Natural killer cell (primary cell): ENCODE data around the gene C16orf46. TPM values are rescaled to one million over a fixed set of nuclear protein-coding genes. Genes with fewer than 3 reads are reported as not detected.

ENCODE experiments used
- ATAC-seq, 3 donors: fragments of 150-1000 bp in 2 of 3; fragments of 200-7000 bp in 1 of 3; cut with Tn5 transposase; 1 replicate in 1 of 3; 2 replicates in 2 of 3; pipeline ENCODE4 v1.10.0; 2021; ENCODE audit warnings: mild to moderate bottlenecking in 2 of 3, moderate library complexity in 2 of 3
- DNase-seq, 2 donors: peaks; one replicate each; pipeline versions ENCODE4 v3.0.0 to v3.0.0-alpha.2; 2013 to 2021; ENCODE audit warnings: mixed read lengths in 1 of 2
- H3K27ac ChIP-seq: one replicate; pipeline ENCODE4 v1.5.1; 2013; ENCODE audit warnings: mild to moderate bottlenecking, low read length
- H3K27me3 ChIP-seq: one replicate; pipeline ENCODE4 v1.6.1; 2013; ENCODE audit warnings: low read length; ENCODE audit not compliant: control insufficient read depth, insufficient read depth
- H3K36me3 ChIP-seq: one replicate; pipeline ENCODE4 v1.6.1; 2013; ENCODE audit warnings: low read length; ENCODE audit not compliant: control insufficient read depth, insufficient read depth
- H3K4me1 ChIP-seq: one replicate; pipeline ENCODE4 v1.6.1; 2013; ENCODE audit warnings: low read length; ENCODE audit not compliant: control insufficient read depth, insufficient read depth
- H3K4me3 ChIP-seq: one replicate; pipeline ENCODE4 v1.5.1; 2013; ENCODE audit warnings: low read length
- H3K9me3 ChIP-seq: one replicate; pipeline ENCODE4 v1.6.1; 2013; ENCODE audit warnings: low read length; ENCODE audit not compliant: control insufficient read depth, insufficient read depth
- H3K27ac Mint-ChIP-seq, 2 donors: one replicate each; pipeline ENCODE4 v1.8.0; 2022; ENCODE audit warnings: mild to moderate bottlenecking in 2 of 2, mixed read lengths in 2 of 2, moderate library complexity in 1 of 2
- H3K27me3 Mint-ChIP-seq, 2 donors: one replicate each; pipeline ENCODE4 v1.8.0; 2022; ENCODE audit warnings: low read depth in 2 of 2, mixed read lengths in 2 of 2
- H3K36me3 Mint-ChIP-seq: one replicate; pipeline ENCODE4 v1.8.0; 2022; ENCODE audit warnings: mixed read lengths
- H3K4me1 Mint-ChIP-seq, 2 donors: one replicate each; pipeline ENCODE4 v1.8.0; 2022; ENCODE audit warnings: mixed read lengths in 2 of 2
- H3K4me3 Mint-ChIP-seq: one replicate; pipeline ENCODE4 v1.8.0; 2022; ENCODE audit warnings: mild to moderate bottlenecking, moderate library complexity, mixed read lengths
- H3K9me3 Mint-ChIP-seq, 2 donors: one replicate each; pipeline ENCODE4 v1.8.0; 2022; ENCODE audit warnings: mixed read lengths in 2 of 2
- WGBS: methylation state at CpG from one replicate; pipeline ENCODE4 v1.1.7; 2013; ENCODE audit warnings: missing lambda C conversion rate; ENCODE audit not compliant: insufficient coverage; 5-methylcytosine and 5-hydroxymethylcytosine counted together
- intact Hi-C: fragments of 100-400 bp; cut with micrococcal nuclease; formaldehyde crosslinking; loops from one replicate; pipeline ENCODE4 v1.14.2; 2022
- total RNA-seq, 4 donors: library from RNA; stranded (reverse); fragments of 120-200 nt in 1 of 4; gene quantifications; one replicate each; pipeline versions ENCODE4 v1.2.3 to v1.2.4, GENCODE V29; 2013 to 2022
- TF ChIP-seq, protein P1 (sequence below): fragments of 200-600 bp; IDR thresholded peaks from one replicate; pipeline ENCODE4 v1.8.0; 2022; ENCODE audit warnings: antibody characterized with exemption

C16orf46 gene, protein sequence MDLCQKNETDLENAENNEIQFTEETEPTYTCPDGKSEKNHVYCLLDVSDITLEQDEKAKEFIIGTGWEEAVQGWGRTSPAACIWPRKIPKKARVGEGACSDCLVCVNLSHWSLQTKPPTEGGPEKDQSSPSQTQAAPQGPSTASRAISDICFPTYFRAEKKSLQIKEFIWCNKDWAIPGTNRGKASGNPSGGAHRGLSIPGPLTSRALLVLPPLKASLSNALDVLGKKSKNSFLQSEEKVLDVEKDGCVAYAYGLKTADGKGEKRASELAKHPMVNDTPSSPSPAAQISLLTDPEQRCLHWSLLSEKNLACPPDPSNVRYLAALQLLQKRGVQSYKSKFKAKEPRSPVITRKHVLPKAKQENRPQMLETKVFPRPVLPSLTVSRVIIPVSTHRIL
- not detected for total RNA-seq
- total RNA-seq (2013), result 0.34 TPM

DNA sequence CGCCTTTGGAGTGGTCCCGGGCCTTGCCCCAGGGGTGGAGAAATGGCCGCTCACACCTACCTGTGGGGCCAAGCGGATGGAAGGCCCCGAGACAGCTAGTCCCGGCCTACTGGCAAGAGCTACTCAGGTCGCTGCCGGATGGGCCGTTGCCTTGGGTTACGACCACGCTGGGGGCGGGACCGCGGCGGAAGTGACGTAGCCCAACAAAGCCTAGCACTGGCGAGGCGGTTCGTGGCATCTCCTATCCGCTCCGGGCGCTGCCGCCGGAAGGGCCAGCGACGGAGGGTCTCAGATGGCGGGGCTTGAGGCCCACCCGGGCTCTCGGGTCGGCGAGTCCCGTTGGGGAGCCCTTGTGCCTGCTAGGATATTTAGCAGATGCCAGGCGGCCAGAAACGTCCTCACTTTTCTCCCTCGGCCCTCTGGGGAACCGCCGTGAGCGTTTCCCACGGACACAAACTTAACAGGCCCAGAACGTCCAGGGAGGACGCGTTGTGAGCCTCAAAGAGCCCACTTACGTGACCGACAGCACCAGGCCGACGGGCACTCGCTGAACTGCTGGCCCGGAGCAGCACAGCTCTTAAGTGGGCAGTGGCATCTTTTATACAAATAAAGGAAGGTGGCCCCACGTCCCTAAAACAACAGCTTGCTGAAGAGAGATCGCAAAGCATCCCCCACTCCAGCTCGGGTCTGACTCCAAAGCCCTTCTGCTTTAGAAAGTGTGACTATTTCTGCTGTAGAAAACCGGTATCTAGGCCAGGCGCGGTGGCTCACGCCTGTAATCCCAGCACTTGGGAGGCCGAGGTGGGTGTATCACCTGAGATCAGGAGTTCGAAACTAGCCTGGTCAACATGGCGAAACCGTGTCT lies at the start of gene C16orf46:
C16orf46 (minus strand) TSS at position 163 of the 865 bp plus-strand sequence. CDS start 13,283 bp downstream, outside the sequence.
- intact Hi-C loops, result no loop called here
- no peaks in the 10 kb centered on the region for H3K4me1 Mint-ChIP-seq
- H3K9me3 Mint-ChIP-seq, result no peaks in the 10 kb centered on the region
- 11% methylated on average over 59 of the region's 59 CpGs for WGBS
- no peaks in the 10 kb centered on the region for H3K27me3 ChIP-seq
- peak within 1 kb of the TSS; percentile 99 for H3K27ac ChIP-seq
- peak; percentile 96 to 99 for DNase-seq
- H3K36me3 Mint-ChIP-seq, result no peaks in the 10 kb centered on the region
- H3K4me3 ChIP-seq, result peak within 1 kb of the TSS; percentile 65
- H3K27ac Mint-ChIP-seq, result no peak within 1 kb of the TSS
- H3K9me3 ChIP-seq, result no peaks in the 10 kb centered on the region
- H3K4me3 Mint-ChIP-seq, result peak within 1 kb of the TSS; percentile 6
- H3K4me1 ChIP-seq, result peaks cover 13% of the 10 kb centered on the region
- no peaks in the 10 kb centered on the region for H3K36me3 ChIP-seq
- peaks cover 5 to 18% of the 10 kb centered on the region in 2 donors for H3K27me3 Mint-ChIP-seq
- peak; percentile 75 to 89 (median 79) for ATAC-seq
- TF ChIP-seq, protein P1, sequence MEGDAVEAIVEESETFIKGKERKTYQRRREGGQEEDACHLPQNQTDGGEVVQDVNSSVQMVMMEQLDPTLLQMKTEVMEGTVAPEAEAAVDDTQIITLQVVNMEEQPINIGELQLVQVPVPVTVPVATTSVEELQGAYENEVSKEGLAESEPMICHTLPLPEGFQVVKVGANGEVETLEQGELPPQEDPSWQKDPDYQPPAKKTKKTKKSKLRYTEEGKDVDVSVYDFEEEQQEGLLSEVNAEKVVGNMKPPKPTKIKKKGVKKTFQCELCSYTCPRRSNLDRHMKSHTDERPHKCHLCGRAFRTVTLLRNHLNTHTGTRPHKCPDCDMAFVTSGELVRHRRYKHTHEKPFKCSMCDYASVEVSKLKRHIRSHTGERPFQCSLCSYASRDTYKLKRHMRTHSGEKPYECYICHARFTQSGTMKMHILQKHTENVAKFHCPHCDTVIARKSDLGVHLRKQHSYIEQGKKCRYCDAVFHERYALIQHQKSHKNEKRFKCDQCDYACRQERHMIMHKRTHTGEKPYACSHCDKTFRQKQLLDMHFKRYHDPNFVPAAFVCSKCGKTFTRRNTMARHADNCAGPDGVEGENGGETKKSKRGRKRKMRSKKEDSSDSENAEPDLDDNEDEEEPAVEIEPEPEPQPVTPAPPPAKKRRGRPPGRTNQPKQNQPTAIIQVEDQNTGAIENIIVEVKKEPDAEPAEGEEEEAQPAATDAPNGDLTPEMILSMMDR, result no peak

DNA sequence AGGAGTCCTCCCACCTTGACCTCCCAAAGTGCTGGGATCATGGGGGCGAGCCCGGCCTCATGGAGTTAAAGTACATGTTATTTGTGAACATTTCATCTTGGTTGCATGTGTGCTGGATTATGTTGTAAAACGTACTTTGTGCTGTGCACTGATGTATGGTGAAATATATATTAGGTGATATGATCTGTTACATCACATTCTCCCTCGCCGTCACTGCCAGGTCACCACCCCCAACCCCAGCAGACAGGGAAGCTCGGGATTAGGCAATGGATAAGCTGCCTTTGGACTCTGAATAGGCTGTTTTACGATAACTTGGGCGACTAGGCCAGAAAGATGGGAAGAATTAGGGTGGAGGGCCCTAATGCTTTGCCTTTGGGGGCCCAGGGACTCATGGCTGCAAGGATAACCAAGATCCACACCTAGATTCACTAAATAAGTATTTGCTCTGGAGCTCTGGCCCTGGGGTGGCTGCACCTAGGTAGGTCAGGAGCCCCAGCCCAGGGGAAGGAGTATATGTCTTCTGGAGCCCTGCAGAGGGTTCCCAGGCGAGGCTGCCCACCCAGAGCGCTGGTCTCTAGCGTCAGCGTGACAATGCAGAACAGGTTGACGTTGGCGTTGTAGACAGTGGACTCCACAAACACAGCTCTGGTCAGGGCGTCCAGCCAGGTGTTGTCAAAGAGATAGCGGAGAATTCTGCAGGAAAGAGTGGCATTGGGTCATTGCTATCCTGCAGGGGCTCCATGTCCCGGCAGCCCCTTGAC lies 46.2 kb upstream of the C16orf46 start:
- H3K4me3 Mint-ChIP-seq, result no peak overlapping the region
- Histone ChIP-seq H3K27me3 (no peaks in the 10 kb centered on the region), H3K9me3 (no peaks in the 10 kb centered on the region), H3K4me3 (no peak overlapping the region), H3K36me3 (no peaks in the 10 kb centered on the region), H3K4me1 (no peaks in the 10 kb centered on the region), H3K27ac (no peak overlapping the region)
- H3K4me1 Mint-ChIP-seq, result no peaks in the 10 kb centered on the region
- no peak for DNase-seq
- H3K9me3 Mint-ChIP-seq, result no peaks in the 10 kb centered on the region
- no peaks in the 10 kb centered on the region for H3K36me3 Mint-ChIP-seq
- no peak overlapping the region for H3K27ac Mint-ChIP-seq
- intact Hi-C loops, result no loop called here
- peaks cover 0 to 8% of the 10 kb centered on the region in 2 donors for H3K27me3 Mint-ChIP-seq
- ATAC-seq, result no peak
- 84% methylated on average over 17 of the region's 17 CpGs for WGBS
- TF ChIP-seq, protein P1, result no peak

DNA sequence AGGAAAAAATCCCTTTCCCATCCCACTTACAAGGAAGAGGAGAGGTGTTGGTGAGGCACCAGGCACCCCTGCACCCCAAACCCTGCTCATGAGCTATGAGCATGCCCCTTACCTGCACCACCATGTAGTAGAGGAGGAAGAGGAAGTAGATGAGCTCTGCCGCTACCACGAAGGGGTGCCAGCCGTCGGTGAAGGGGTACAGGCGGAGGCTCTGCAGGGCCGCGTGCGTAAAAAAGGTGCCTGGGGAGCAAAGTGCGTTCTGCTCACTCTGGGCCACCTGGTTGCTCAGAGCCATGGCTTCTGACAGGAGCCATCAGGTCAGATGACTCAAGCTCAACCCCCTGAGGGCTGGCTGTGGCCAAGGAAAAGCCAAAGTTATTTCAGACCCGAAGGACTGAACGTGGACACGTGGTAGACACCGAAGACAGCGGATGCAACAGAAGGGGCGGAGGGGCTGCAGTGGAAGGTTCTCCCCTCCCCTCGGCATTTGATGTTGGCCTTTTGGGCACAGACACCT lies 44.5 kb upstream of the C16orf46 start:
- no peaks in the 10 kb centered on the region for H3K9me3 ChIP-seq
- DNase-seq (no peak), ATAC-seq (no peak)
- H3K36me3 ChIP-seq, result no peaks in the 10 kb centered on the region
- no peaks in the 10 kb centered on the region for H3K9me3 Mint-ChIP-seq
- 85% methylated on average over 16 of the region's 16 CpGs for WGBS
- no peaks in the 10 kb centered on the region for H3K4me1 Mint-ChIP-seq
- no peak overlapping the region for H3K27ac Mint-ChIP-seq
- no peak overlapping the region for H3K27ac ChIP-seq
- no peaks in the 10 kb centered on the region for H3K36me3 Mint-ChIP-seq
- no peak overlapping the region for H3K4me3 ChIP-seq
- no peak overlapping the region for H3K4me3 Mint-ChIP-seq
- intact Hi-C loops, result no loop called here
- H3K4me1 ChIP-seq, result no peaks in the 10 kb centered on the region
- no peaks in the 10 kb centered on the region for H3K27me3 ChIP-seq
- TF ChIP-seq, protein P1, result no peak
- peaks cover 0 to 8% of the 10 kb centered on the region in 2 donors for H3K27me3 Mint-ChIP-seq
